ENCODE results near the gene SOX11. TPM values are rescaled to one million over a fixed set of nuclear protein-coding genes. Genes with fewer than 3 reads are reported as not detected.

The SOX11 gene
- total and polyA plus RNA-seq, 2 of the 8 experiments (the other 6 are each of a cell fraction or from before 2014, with no cell fraction given): 9.0 to 55.6 TPM

DNA sequence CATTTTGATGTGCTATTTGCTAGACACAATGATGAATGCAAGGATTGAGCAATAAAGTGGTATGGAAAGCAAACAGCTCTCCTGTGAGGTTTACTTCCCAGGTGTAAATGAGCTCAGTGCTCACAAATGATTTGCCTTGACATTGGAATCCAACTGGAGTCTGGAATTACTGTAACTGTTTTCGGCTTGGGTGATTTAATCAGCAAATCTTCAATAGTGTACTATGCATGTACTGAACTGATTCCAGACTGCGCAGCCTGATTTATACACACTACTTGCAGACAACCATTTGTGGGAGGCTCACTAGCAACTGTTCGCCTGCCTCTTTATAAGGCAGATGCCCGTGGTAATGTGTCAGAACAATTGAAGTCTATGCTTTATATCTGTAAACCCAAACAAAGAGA is 27.9 kb upstream of the SOX11 start:
- Histone ChIP-seq H3K27ac (ENCODE audit: low read depth, low read length) (no peak overlapping the region), H3K79me1 (ENCODE audit: low read depth, low read length) (no peaks in the 10 kb centered on the region), H3K4me1 (replicated peaks in 1 of 4; ENCODE audit: control insufficient read depth in 3 of 4, insufficient read depth in 4 of 4, low read length in 3 of 4) (peaks cover 0 to 5% (median 2%) of the 10 kb centered on the region in 4 experiments; a peak in 3 of 7 replicates), H2BK120ac (replicated peaks; ENCODE audit: low read depth, low read length) (no peak overlapping the region), H4K5ac (ENCODE audit: insufficient read length, low read depth, low read length) (no peak overlapping the region), H3K23me2 (ENCODE audit: low read depth, low read length) (no peaks in the 10 kb centered on the region; the same call in 1 of the 2 replicates), H3K79me2 (ENCODE audit: control insufficient read depth in 1 of 2, insufficient read depth in 2 of 2, low read length in 2 of 2) (no peaks in the 10 kb centered on the region), H3K4me3 (ENCODE audit: extremely low read depth in 1 of 4, insufficient read depth in 2 of 4, low read depth in 3 of 4, low read length in 4 of 4) (no peak overlapping the region), H3K23ac (ENCODE audit: insufficient read length) (no peak overlapping the region), H2BK15ac (ENCODE audit: low read length) (no peak overlapping the region), H4K91ac (replicated peaks; ENCODE audit: insufficient read length, low read length) (no peak overlapping the region), H3K9me3 (ENCODE audit: insufficient read depth in 2 of 2, low read depth in 1 of 2, low read length in 1 of 2) (peaks cover 3 to 5% of the 10 kb centered on the region in 2 experiments; a peak in 2 of 4 replicates), H3K4me2 (ENCODE audit: insufficient read depth in 1 of 2, low read depth in 2 of 2, low read length in 2 of 2) (no peak overlapping the region), H2BK20ac (ENCODE audit: low read length) (no peak overlapping the region), H3K4ac (replicated peaks; ENCODE audit: insufficient read length, low read depth, low read length) (no peak overlapping the region), H3K27me3 (replicated peaks in 1 of 4; ENCODE audit: control insufficient read depth in 3 of 4, extremely low read depth in 1 of 4, insufficient read depth in 3 of 4, low read length in 3 of 4) (no peaks in the 10 kb centered on the region), H3K18ac (ENCODE audit: extremely low read depth, low read length) (no peak overlapping the region), H4K8ac (ENCODE audit: extremely low read depth, insufficient read depth, low read length) (no peak overlapping the region), H3K36me3 (ENCODE audit: control insufficient read depth in 2 of 4, insufficient read depth in 4 of 4, low read length in 3 of 4) (no peaks in the 10 kb centered on the region), H2BK12ac (ENCODE audit: low read depth, low read length) (no peak overlapping the region), H3K56ac (replicated peaks; ENCODE audit: insufficient read length, low read depth, low read length) (no peak overlapping the region), H3K9ac (replicated peaks in 1 of 4; ENCODE audit: extremely low read depth in 1 of 4, low read depth in 3 of 4, low read length in 3 of 4) (no peak overlapping the region), H2AK5ac (ENCODE audit: low read depth, low read length) (no peak overlapping the region), H4K20me1 (replicated peaks in 1 of 2; ENCODE audit: control insufficient read depth in 1 of 2, insufficient read depth in 2 of 2, low read length in 2 of 2) (no peaks in the 10 kb centered on the region), H3K14ac (ENCODE audit: insufficient read length) (no peak overlapping the region), H2BK5ac (ENCODE audit: low read depth, low read length) (no peak overlapping the region), H2AFZ (ENCODE audit: low read length) (no peak overlapping the region)
- WGBS, 2 experiments (ENCODE audit: extremely low coverage in 1 of 2, insufficient coverage in 1 of 2, insufficient read length in 1 of 2, insufficient replicate concordance in 2 of 2, low coverage in 1 of 2, low lambda C conversion rate in 2 of 2, missing lambda C conversion rate in 1 of 2): 91% methylated on average over 4 of the region's 4 CpGs; no CpG with 5 or more reads in 1 of the 2 experiments
- no peak for DNase-seq (ENCODE audit: low read depth in 1 of 2, low spot score in 2 of 2)
- FAIRE-seq: no peak
- CTCF ChIA-PET (ENCODE audit: partially characterized antibody): no interaction called here
- POLR2A ChIA-PET (ENCODE audit: partially characterized antibody): interaction anchor here (1.4 kb wide), 1 partner anchor 29 kb away, joined by 3 read pairs; no protein-coding TSS in a partner anchor
- no peak for TF ChIP-seq NRF1 (IDR thresholded peaks at IDR 0.05; ENCODE audit: low read depth, low read length)
